OCI-LY1 (cell line): Measurements from ENCODE around the gene BPHL.
"Not testable (repeated sequence)": the region's sequence is repeated elsewhere in the genome, so short reads cannot be mapped to it uniquely, and the experiment has no call there.

Experiments used
- H2AFZ ChIP-seq: fragments of 200-600 bp; sonication (generic), shearing (Covaris generic); 2 replicates; pipeline ENCODE4 v1.6.0; 2014; ENCODE audit warnings: antibody characterized with exemption, mild to moderate bottlenecking, low read length
- H3F3A ChIP-seq: fragments of 200-600 bp; sonication (generic), shearing (Covaris generic); 2 replicates; pipeline ENCODE4 v1.6.0; 2014; ENCODE audit warnings: mild to moderate bottlenecking, antibody characterized with exemption, low read length, moderate library complexity; ENCODE audit not compliant: insufficient read depth
- H3K27ac ChIP-seq: fragments of 200-600 bp; sonication (generic); 2 replicates; pipeline ENCODE4 v1.5.1; 2014; ENCODE audit warnings: low read length, mixed run types, mild to moderate bottlenecking, low read depth; ENCODE audit not compliant: poor library complexity, severe bottlenecking
- H3K27me3 ChIP-seq: fragments of 200-600 bp; sonication (generic); 2 replicates; pipeline ENCODE4 v1.6.0; 2014; ENCODE audit warnings: antibody characterized with exemption, mild to moderate bottlenecking, low read length, moderate library complexity; ENCODE audit not compliant: insufficient read depth
- H3K36me3 ChIP-seq: fragments of 200-600 bp; sonication (generic); 2 replicates; pipeline ENCODE4 v1.6.1; 2014; ENCODE audit warnings: mild to moderate bottlenecking, antibody characterized with exemption, low read length, moderate library complexity, mixed read lengths; ENCODE audit not compliant: insufficient read depth
- H3K4me1 ChIP-seq: fragments of 200-600 bp; sonication (generic); 2 replicates; pipeline ENCODE4 v1.5.1; 2014; ENCODE audit warnings: mild to moderate bottlenecking, low read length, moderate library complexity; ENCODE audit not compliant: insufficient read depth, severe bottlenecking
- H3K4me2 ChIP-seq: fragments of 200-600 bp; sonication (generic), shearing (Covaris generic); 2 replicates; pipeline ENCODE4 v1.6.1; 2014; ENCODE audit warnings: low read length
- H3K4me3 ChIP-seq: fragments of 200-600 bp; sonication (generic); 2 replicates; pipeline ENCODE4 v1.5.1; 2014; ENCODE audit warnings: low read length, low read depth, mild to moderate bottlenecking, mixed read lengths; ENCODE audit not compliant: poor library complexity, severe bottlenecking
- H3K79me2 ChIP-seq: fragments of 200-600 bp; shearing (Covaris generic); 2 replicates; pipeline ENCODE4 v1.6.1; 2016; ENCODE audit warnings: mixed run types, low read length, mixed read lengths; ENCODE audit not compliant: insufficient read depth
- H3K9ac ChIP-seq: fragments of 200-600 bp; sonication (generic), shearing (Covaris generic); 2 replicates; pipeline ENCODE4 v1.6.1; 2014; ENCODE audit warnings: mild to moderate bottlenecking, low read length, mixed read lengths
- H3K9me2 ChIP-seq: fragments of 200-600 bp; sonication (generic), shearing (Covaris generic); 2 replicates; pipeline ENCODE4 v1.6.1; 2014; ENCODE audit warnings: low read depth, mild to moderate bottlenecking, low read length, mixed read lengths
- H3K9me3 ChIP-seq: fragments of 200-600 bp; shearing (Covaris generic); 2 replicates; pipeline ENCODE4 v1.6.1; 2014; ENCODE audit warnings: low read length, mixed read lengths
- H4K20me1 ChIP-seq: fragments of 200-600 bp; sonication (generic), shearing (Covaris generic); 2 replicates; pipeline ENCODE4 v1.6.0; 2016; ENCODE audit warnings: mild to moderate bottlenecking, low read length; ENCODE audit not compliant: insufficient read depth
- EZH2 ChIP-seq: fragments of 200-600 bp; sonication (generic), shearing (Covaris generic); IDR thresholded peaks from 2 replicates; pipeline ENCODE4 v1.8.0; 2017; ENCODE audit warnings: borderline replicate concordance, mixed run types, mild to moderate bottlenecking, antibody characterized with exemption, low read length, moderate library complexity, mixed read lengths

The BPHL gene

GRCh38 chr6:3165631-3166534 lies 47.4 kb downstream of the BPHL start:
- H3K9me2 ChIP-seq, result no peaks in the 10 kb centered on the region
- H3K4me1 ChIP-seq, result peaks cover 21% of the 10 kb centered on the region
- H3K9ac ChIP-seq, result no peak overlapping the region
- no peak overlapping the region for H2AFZ ChIP-seq
- H3K79me2 ChIP-seq, result no peaks in the 10 kb centered on the region
- H3K27ac ChIP-seq, result no peak overlapping the region
- peaks cover 4% of the 10 kb centered on the region; the same call in 1 of the 2 replicates for H3F3A ChIP-seq
- no peaks in the 10 kb centered on the region for H3K27me3 ChIP-seq
- H3K4me2 ChIP-seq, result no peak overlapping the region
- no peaks in the 10 kb centered on the region for H3K9me3 ChIP-seq
- H3K36me3 ChIP-seq, result no peaks in the 10 kb centered on the region; the same call in 1 of the 2 replicates
- no peak for TF ChIP-seq EZH2
- no peaks in the 10 kb centered on the region for H4K20me1 ChIP-seq
- H3K4me3 ChIP-seq, result no peak overlapping the region

GRCh38 chr6:3166535-3167225 lies 48.2 kb downstream of the BPHL start:
- H2AFZ ChIP-seq, H3K4me3 ChIP-seq, H3K9ac ChIP-seq: not testable (repeated sequence)

GRCh38 chr6:3168046-3168445 lies 49.5 kb downstream of the BPHL start:
- not testable (repeated sequence) for H3K36me3 ChIP-seq, H3K9ac ChIP-seq, H3K27ac ChIP-seq, H2AFZ ChIP-seq, H3K9me2 ChIP-seq, H3K79me2 ChIP-seq, H3K4me3 ChIP-seq, H3K27me3 ChIP-seq, H4K20me1 ChIP-seq, H3K9me3 ChIP-seq, H3F3A ChIP-seq, H3K4me2 ChIP-seq, H3K4me1 ChIP-seq

More at GRCh38 chr6:3166535-3167225, 48.2 kb downstream of the BPHL start:
- H3K36me3 ChIP-seq, H3K4me2 ChIP-seq, H3K27me3 ChIP-seq, H3K9me2 ChIP-seq, H3K79me2 ChIP-seq, H3K27ac ChIP-seq, H4K20me1 ChIP-seq, H3F3A ChIP-seq, H3K9me3 ChIP-seq: not testable (repeated sequence)
- peaks cover 13% of the 10 kb centered on the region for H3K4me1 ChIP-seq

GRCh38 chr6:3170676-3171075 lies 52.2 kb downstream of the BPHL start:
- not testable (repeated sequence) for H3K4me2 ChIP-seq, H3K9ac ChIP-seq, H3K27me3 ChIP-seq, H3K79me2 ChIP-seq, H3K27ac ChIP-seq, H3K4me3 ChIP-seq, H3K4me1 ChIP-seq, H2AFZ ChIP-seq, H3K9me3 ChIP-seq, H4K20me1 ChIP-seq, H3F3A ChIP-seq, H3K36me3 ChIP-seq, H3K9me2 ChIP-seq

GRCh38 chr6:3171313-3172175 lies 53.0 kb downstream of the BPHL start:
- H3K27ac ChIP-seq, H3F3A ChIP-seq: not testable (repeated sequence)

GRCh38 chr6:3172789-3173188 lies 54.3 kb downstream of the BPHL start:
- H3K36me3 ChIP-seq, result not testable (repeated sequence)

More at GRCh38 chr6:3171313-3172175, 53.0 kb downstream of the BPHL start:
- H3K9me2 ChIP-seq, H3K27me3 ChIP-seq, H2AFZ ChIP-seq, H3K4me3 ChIP-seq, H3K79me2 ChIP-seq, H3K4me1 ChIP-seq, H3K36me3 ChIP-seq, H3K4me2 ChIP-seq, H4K20me1 ChIP-seq, H3K9me3 ChIP-seq, H3K9ac ChIP-seq: not testable (repeated sequence)

More at GRCh38 chr6:3172789-3173188, 54.3 kb downstream of the BPHL start:
- not testable (repeated sequence) for H3K9ac ChIP-seq, H3K4me2 ChIP-seq, H2AFZ ChIP-seq, H3K4me3 ChIP-seq, H3K4me1 ChIP-seq, H4K20me1 ChIP-seq, H3K9me3 ChIP-seq, H3K27ac ChIP-seq, H3K79me2 ChIP-seq, H3K9me2 ChIP-seq, H3F3A ChIP-seq, H3K27me3 ChIP-seq
